K562 (cell line): ENCODE results near the gene RTP5. TPM values are rescaled to one million over a fixed set of nuclear protein-coding genes. Genes with fewer than 3 reads are reported as not detected.
A peak's percentile ranks its signal among the peaks of the same experiment; 100 is the strongest.

Experiments used
- ATAC-seq: fragments of 200-7000 bp; cut with Tn5 transposase; 3 replicates; pipeline ENCODE4 v1.9.1; 2020; ENCODE audit warnings: moderate library complexity
- BruUV-seq: library from RNA; stranded (reverse); fragments of 400-500 nt; replicated peaks from 2 replicates; lab custom pipeline; 2021; lab: Mats Ljungman, UMichigan
- CTCF ChIA-PET: fragments of 300-600 bp; formaldehyde crosslinking; extraction: SDS; loops from one replicate; lab custom pipeline; 2021; ENCODE audit warnings: low intra/inter-chr PET ratio; lab: Yijun Ruan, JAX
- POLR2A ChIA-PET: fragments of 300-600, 350-650 bp; sonication (Branson Sonifier 250); formaldehyde crosslinking; extraction: SDS; loops from one replicate; lab custom pipeline; 2021; ENCODE audit warnings: antibody characterized with exemption, inconsistent platforms; lab: Yijun Ruan, JAX
- DNase-seq, 4 experiments: peaks; one replicate each; pipeline versions ENCODE4 v3.0.0 to v3.0.0-alpha.2; 2011 to 2018; ENCODE audit warnings: low spot score in 3 of 4, mixed read lengths in 3 of 4; ENCODE audit errors: extremely low read depth in 1 of 4
- FAIRE-seq: peaks from 2 replicates; lab custom pipeline; 2011; peaks lifted over from hg19 to GRCh38; lab: Jason Lieb, UNC
- H2AFZ ChIP-seq: 2 replicates; pipeline ENCODE4 v1.6.0; 2011; ENCODE audit warnings: low read depth, low read length, control low read depth, inconsistent platforms
- H3K27ac ChIP-seq: fragments of 200-600 bp; 3 replicates; pipeline ENCODE4 v1.8.0; 2011; ENCODE audit warnings: low read depth, mild to moderate bottlenecking, control low read depth, inconsistent platforms, low read length, moderate library complexity, mixed read lengths; ENCODE audit errors: extremely low read depth
- H3K27me3 ChIP-seq, 2 experiments: fragments of 300-600 bp in 1 of 2; 2 replicates in 1 of 2; 3 replicates in 1 of 2; pipeline versions ENCODE4 v1.6.0 to v1.8.0; 2011; ENCODE audit warnings: inconsistent platforms in 2 of 2, low read length in 2 of 2, mild to moderate bottlenecking in 1 of 2, mixed read lengths in 1 of 2, moderate library complexity in 1 of 2; ENCODE audit not compliant: control insufficient read depth in 2 of 2, insufficient read depth in 2 of 2
- H3K36me3 ChIP-seq: fragments of 300-600 bp; 3 replicates; pipeline ENCODE4 v1.8.0; 2011; ENCODE audit warnings: mild to moderate bottlenecking, low read length, inconsistent platforms; ENCODE audit not compliant: control insufficient read depth, insufficient read depth
- H3K4me1 ChIP-seq, 2 experiments: fragments of 200-600 bp in 1 of 2; replicated peaks in 1 of 2; 2 replicates in 1 of 2; 3 replicates in 1 of 2; pipeline versions ENCODE4 v1.5.1 to v1.8.0; 2011; ENCODE audit warnings: inconsistent platforms in 2 of 2, low read length in 2 of 2, mild to moderate bottlenecking in 1 of 2, mixed read lengths in 1 of 2, moderate library complexity in 1 of 2; ENCODE audit not compliant: control insufficient read depth in 2 of 2, insufficient read depth in 2 of 2
- H3K4me2 ChIP-seq: 2 replicates; pipeline ENCODE4 v1.6.1; 2011; ENCODE audit warnings: low read length, control low read depth, inconsistent platforms, mixed read lengths; ENCODE audit not compliant: insufficient read depth
- H3K4me3 ChIP-seq: fragments of 200-600 bp; sonication (generic), shearing (Covaris generic); 2 replicates; pipeline ENCODE4 v1.5.1; 2016; ENCODE audit warnings: control low read depth, inconsistent platforms
- H3K79me2 ChIP-seq: fragments of 200-600 bp; 3 replicates; pipeline ENCODE4 v1.8.0; 2011; ENCODE audit warnings: low read length, inconsistent platforms; ENCODE audit not compliant: control insufficient read depth, insufficient read depth
- H3K9ac ChIP-seq, 2 experiments: 2 replicates each; pipeline versions ENCODE4 v1.6.0 to v1.6.1; 2011; ENCODE audit warnings: low read depth in 2 of 2, low read length in 2 of 2, control low read depth in 1 of 2, inconsistent platforms in 1 of 2, mild to moderate bottlenecking in 1 of 2, mixed read lengths in 1 of 2; ENCODE audit not compliant: insufficient read depth in 1 of 2
- H3K9me1 ChIP-seq: one replicate; pipeline ENCODE4 v1.6.0; 2011; ENCODE audit warnings: inconsistent platforms, mild to moderate bottlenecking, low read length, moderate library complexity; ENCODE audit not compliant: control insufficient read depth, insufficient read depth
- H3K9me3 ChIP-seq: replicated peaks from 2 replicates; pipeline ENCODE4 v1.5.1; 2011; ENCODE audit warnings: low read depth, low read length, inconsistent platforms; ENCODE audit not compliant: control insufficient read depth, insufficient read depth
- H4K20me1 ChIP-seq: replicated peaks from 2 replicates; pipeline ENCODE4 v1.6.1; 2011; ENCODE audit warnings: low read length, inconsistent platforms, mixed read lengths; ENCODE audit not compliant: control insufficient read depth, insufficient read depth
- HDAC8 ChIP-seq: fragments of 450-650 bp; IDR thresholded peaks from 2 replicates; pipeline ENCODE4 v1.6.1; 2016; ENCODE audit warnings: mild to moderate bottlenecking, missing genetic modification characterization, moderate library complexity, missing compliant biosample characterization
- L3MBTL2 ChIP-seq: fragments of 450-650 bp; IDR thresholded peaks from 2 replicates; pipeline ENCODE4 v1.6.1; 2016; ENCODE audit warnings: mild to moderate bottlenecking, moderate library complexity
- MITF ChIP-seq: IDR thresholded peaks from 2 replicates; pipeline ENCODE4 v1.6.1; 2014; ENCODE audit warnings: antibody characterized with exemption
- WGBS: fragments of 100-300 bp; shearing (Covaris generic); methylation state at CpG from one replicate; pipeline ENCODE4 v1.1.6; 2016; ENCODE audit warnings: low coverage, mixed read lengths; ENCODE audit not compliant: insufficient coverage; ENCODE audit errors: missing lambda C conversion rate; 5-methylcytosine and 5-hydroxymethylcytosine counted together
- in situ Hi-C: fragments of 300-500 bp; cut with MboI; formaldehyde crosslinking; loops from 4 replicates; pipeline ENCODE4 v1.15.0; 2018; ENCODE audit warnings: inconsistent platforms, mixed read lengths
- intact Hi-C: fragments of 100-400 bp; cut with micrococcal nuclease; formaldehyde crosslinking; loops from 2 replicates; pipeline ENCODE4 v1.14.2; 2022
- polyA plus RNA-seq, 8 experiments: library from polyadenylated mRNA; depleted of rRNA in 4 of 8; stranded (reverse) in 5 of 8; unstranded in 3 of 8; fragments of >200 nt; fragmentation: Nextera tagmentation in 2 of 8; fragmentation: Illumina TruSeq in 1 of 8; extraction: Ambion mirVana in 2 of 8; extraction: Trizol in 1 of 8; gene quantifications; 2 replicates each; pipeline versions ENCODE4 v1.2.1 to v1.2.3, GENCODE V29; 2011 to 2014; ENCODE audit warnings: inconsistent platforms in 1 of 8, missing spikeins in 1 of 8
- total RNA-seq, 7 experiments: library from RNA; depleted of rRNA in 6 of 7; stranded (reverse); fragments of >200 nt in 6 of 7; fragmentation: Illumina TruSeq in 2 of 7; extraction: Trizol in 2 of 7; gene quantifications; 2 replicates each; pipeline versions ENCODE4 v1.2.1 to v1.2.3, GENCODE V29; 2011 to 2021; ENCODE audit warnings: low replicate concordance in 1 of 7
- TF ChIP-seq, protein P1 (sequence below): sonication (generic); formaldehyde crosslinking; IDR thresholded peaks from 2 replicates; pipeline ENCODE4 v1.8.1; 2023; ENCODE audit warnings: mild to moderate bottlenecking, missing genetic modification reagents

RTP5 gene
- total and polyA plus RNA-seq, 9 of the 15 experiments (the other 6 are each of a cell fraction or from before 2014, with no cell fraction given): not detected

GRCh38 chr2:241841181-241842066 lies 28.1 kb upstream of the RTP5 start:
- Histone ChIP-seq H2AFZ (0 out of 2 replicates have a peak overlapping the region, but pooled peaks have one; percentile 51), H3K4me1 (peaks cover 8 to 39% of the 10 kb centered on the region in 2 experiments), H3K79me2 (peaks cover 15% of the 10 kb centered on the region; the same call in 2 of the 3 replicates), H3K36me3 (no peaks in the 10 kb centered on the region), H4K20me1 (no peaks in the 10 kb centered on the region), H3K9me3 (no peaks in the 10 kb centered on the region), H3K4me3 (no peak overlapping the region), H3K27ac (no peak overlapping the region), H3K9ac (no peak overlapping the region), H3K4me2 (no peak overlapping the region), H3K9me1 (no peaks in the 10 kb centered on the region), H3K27me3 (no peaks in the 10 kb centered on the region)
- DNase-seq: no peak
- no peak for ATAC-seq
- TF ChIP-seq MITF (no peak), L3MBTL2 (peak; percentile 20; the same call in 1 of the 2 replicates), HDAC8 (tag) (no peak)
- TF ChIP-seq, protein P1, sequence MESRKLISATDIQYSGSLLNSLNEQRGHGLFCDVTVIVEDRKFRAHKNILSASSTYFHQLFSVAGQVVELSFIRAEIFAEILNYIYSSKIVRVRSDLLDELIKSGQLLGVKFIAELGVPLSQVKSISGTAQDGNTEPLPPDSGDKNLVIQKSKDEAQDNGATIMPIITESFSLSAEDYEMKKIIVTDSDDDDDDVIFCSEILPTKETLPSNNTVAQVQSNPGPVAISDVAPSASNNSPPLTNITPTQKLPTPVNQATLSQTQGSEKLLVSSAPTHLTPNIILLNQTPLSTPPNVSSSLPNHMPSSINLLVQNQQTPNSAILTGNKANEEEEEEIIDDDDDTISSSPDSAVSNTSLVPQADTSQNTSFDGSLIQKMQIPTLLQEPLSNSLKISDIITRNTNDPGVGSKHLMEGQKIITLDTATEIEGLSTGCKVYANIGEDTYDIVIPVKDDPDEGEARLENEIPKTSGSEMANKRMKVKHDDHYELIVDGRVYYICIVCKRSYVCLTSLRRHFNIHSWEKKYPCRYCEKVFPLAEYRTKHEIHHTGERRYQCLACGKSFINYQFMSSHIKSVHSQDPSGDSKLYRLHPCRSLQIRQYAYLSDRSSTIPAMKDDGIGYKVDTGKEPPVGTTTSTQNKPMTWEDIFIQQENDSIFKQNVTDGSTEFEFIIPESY: 0 out of 2 replicates have a peak, but pooled peaks have one; percentile 39
- 77% methylated on average over 21 of the region's 28 CpGs for WGBS
- intact Hi-C loops (no loop called here), in situ Hi-C loops (no loop called here)
- ChIA-PET POLR2A (interaction anchor here (0.6 to 0.7 kb wide), 2 partner anchors 100 to 194 kb away, joined by 3 to 5 read pairs; no protein-coding TSS in a partner anchor), CTCF (no interaction called here)
- BruUV-seq: no TSS peak
- FAIRE-seq: no peak
